Neuronal stem cell (in vitro differentiated cells): ENCODE measurements around the gene NAT14.

Experiments used
- DNase-seq: peaks from one replicate; pipeline ENCODE4 v3.0.0-alpha.2; 2013; ENCODE audit warnings: low spot score
- H2AFZ ChIP-seq: one replicate; pipeline ENCODE4 v1.6.1; 2013; ENCODE audit warnings: mild to moderate bottlenecking, low read length, inconsistent platforms
- H2AK5ac ChIP-seq: 2 replicates; pipeline ENCODE4 v1.6.1; 2013; ENCODE audit warnings: low read depth, mild to moderate bottlenecking, inconsistent platforms, low read length, moderate library complexity, mixed read lengths
- H2BK120ac ChIP-seq: 2 replicates; pipeline ENCODE4 v1.6.1; 2013; ENCODE audit warnings: low read depth, mild to moderate bottlenecking, inconsistent platforms, low read length, moderate library complexity, mixed read lengths
- H2BK12ac ChIP-seq: one replicate; pipeline ENCODE4 v1.6.1; 2013; ENCODE audit warnings: low read length, inconsistent platforms
- H2BK15ac ChIP-seq: 2 replicates; pipeline ENCODE4 v1.6.1; 2013; ENCODE audit warnings: mild to moderate bottlenecking, low read length, inconsistent platforms, mixed read lengths
- H2BK5ac ChIP-seq: one replicate; pipeline ENCODE4 v1.6.1; 2013; ENCODE audit warnings: inconsistent platforms, mild to moderate bottlenecking, low read length, moderate library complexity
- H3K14ac ChIP-seq: one replicate; pipeline ENCODE4 v1.6.1; 2013; ENCODE audit warnings: low read length, inconsistent platforms
- H3K18ac ChIP-seq: 2 replicates; pipeline ENCODE4 v1.6.1; 2013; ENCODE audit warnings: low read length, inconsistent platforms
- H3K23ac ChIP-seq: 2 replicates; pipeline ENCODE4 v1.6.1; 2013; ENCODE audit warnings: low read depth, mild to moderate bottlenecking, mixed read lengths, low read length, inconsistent platforms; ENCODE audit not compliant: poor library complexity
- H3K27ac ChIP-seq: replicated peaks from 3 replicates; pipeline ENCODE4 v1.5.1; 2013; ENCODE audit warnings: low read length, inconsistent platforms
- H3K27me3 ChIP-seq, 3 experiments: 2 replicates each; pipeline ENCODE4 v1.6.1; 2013; ENCODE audit warnings: low read length in 3 of 3, mild to moderate bottlenecking in 2 of 3, inconsistent platforms in 1 of 3, low read depth in 1 of 3, mixed read lengths in 1 of 3, moderate library complexity in 1 of 3; ENCODE audit not compliant: control insufficient read depth in 3 of 3, insufficient read depth in 3 of 3
- H3K36me3 ChIP-seq, 2 donors: replicated peaks in 1 of 2; 2 replicates each; pipeline ENCODE4 v1.6.1; 2013; ENCODE audit warnings: low read length in 2 of 2; ENCODE audit not compliant: control insufficient read depth in 2 of 2, insufficient read depth in 2 of 2
- H3K4ac ChIP-seq: 2 replicates; pipeline ENCODE4 v1.6.1; 2013; ENCODE audit warnings: inconsistent platforms, mild to moderate bottlenecking, low read length, moderate library complexity
- H3K4me1 ChIP-seq, 2 donors: 1 replicate in 1 of 2; 2 replicates in 1 of 2; pipeline ENCODE4 v1.6.1; 2013; ENCODE audit warnings: low read length in 2 of 2, low read depth in 1 of 2; ENCODE audit not compliant: control insufficient read depth in 2 of 2, insufficient read depth in 1 of 2
- H3K4me2 ChIP-seq: one replicate; pipeline ENCODE4 v1.6.1; 2013; ENCODE audit warnings: mild to moderate bottlenecking, low read length, inconsistent platforms; ENCODE audit not compliant: insufficient read depth, poor library complexity, severe bottlenecking
- H3K4me3 ChIP-seq, 2 donors: 2 replicates each; pipeline ENCODE4 v1.5.1; 2013; ENCODE audit warnings: low read length in 2 of 2, mild to moderate bottlenecking in 2 of 2, inconsistent platforms in 1 of 2, moderate library complexity in 1 of 2
- H3K79me1 ChIP-seq: one replicate; pipeline ENCODE4 v1.6.1; 2013; ENCODE audit warnings: low read depth, mild to moderate bottlenecking, inconsistent platforms, low read length, moderate library complexity
- H3K9ac ChIP-seq: one replicate; pipeline ENCODE4 v1.6.1; 2013; ENCODE audit warnings: mild to moderate bottlenecking, low read depth, low read length, inconsistent platforms; ENCODE audit not compliant: poor library complexity
- H3K9me3 ChIP-seq, 2 donors: replicated peaks in 1 of 2; 2 replicates each; pipeline versions ENCODE3 to v1.6.1; 2013; ENCODE audit warnings: low read length in 2 of 2, mild to moderate bottlenecking in 2 of 2, inconsistent platforms in 1 of 2, low read depth in 1 of 2, mixed read lengths in 1 of 2, moderate library complexity in 1 of 2; ENCODE audit not compliant: control insufficient read depth in 2 of 2, insufficient read depth in 1 of 2
- H4K8ac ChIP-seq: one replicate; pipeline ENCODE4 v1.6.1; 2013; ENCODE audit warnings: low read depth, mild to moderate bottlenecking, inconsistent platforms, low read length, moderate library complexity
- H4K91ac ChIP-seq: one replicate; pipeline ENCODE4 v1.6.1; 2013; ENCODE audit warnings: low read length, low read depth, mild to moderate bottlenecking, inconsistent platforms; ENCODE audit not compliant: poor library complexity
- WGBS, 2 donors: extraction: QIAGEN DNeasy Blood & Tissue Kit; methylation state at CpG; one replicate each; pipeline ENCODE4 v1.1.7; 2013; ENCODE audit warnings: missing lambda C conversion rate in 2 of 2, mixed read lengths in 1 of 2; ENCODE audit not compliant: insufficient read length in 2 of 2, insufficient replicate concordance in 1 of 2; ENCODE audit errors: extremely low coverage in 2 of 2; 5-methylcytosine and 5-hydroxymethylcytosine counted together

NAT14 gene

GRCh38 chr19:55451965-55452748 lies 32.8 kb upstream of the NAT14 start:
- peaks cover 0 to 2% of the 10 kb centered on the region in 2 donors for H3K9me3 ChIP-seq
- H3K4me1 ChIP-seq, result peaks cover 8 to 18% of the 10 kb centered on the region in 2 donors
- H2AK5ac ChIP-seq, result peak overlapping the region; percentile 63
- H3K27me3 ChIP-seq, result peaks cover 9 to 49% (median 9%) of the 10 kb centered on the region in 3 experiments
- peak overlapping the region; percentile 92 for H3K9ac ChIP-seq
- H3K36me3 ChIP-seq, result peaks cover 0 to 12% of the 10 kb centered on the region in 2 donors
- H2AFZ ChIP-seq, result peak overlapping the region; percentile 92
- DNase-seq, result no peak
- H3K14ac ChIP-seq, result peak overlapping the region; percentile 8
- no peak overlapping the region for H3K27ac ChIP-seq
- H3K4me2 ChIP-seq, result peak overlapping the region; percentile 96
- no peak overlapping the region for H3K4ac ChIP-seq
- no peak overlapping the region for H4K8ac ChIP-seq
- peak overlapping the region; percentile 53 for H2BK5ac ChIP-seq
- no peak overlapping the region for H4K91ac ChIP-seq
- H3K79me1 ChIP-seq, result peaks cover 2% of the 10 kb centered on the region
- H3K4me3 ChIP-seq, result peak overlapping the region; percentile 56 to 71
- H3K18ac ChIP-seq, result peak overlapping the region; percentile 85
- peak overlapping the region; percentile 67 for H2BK15ac ChIP-seq
- H3K23ac ChIP-seq, result peak overlapping the region; percentile 43
- no peak overlapping the region for H2BK12ac ChIP-seq
- no CpG with 5 or more reads among the region's 57 CpGs for WGBS, 2 donors
- no peak overlapping the region for H2BK120ac ChIP-seq

GRCh38 chr19:55452749-55453346 lies 32.1 kb upstream of the NAT14 start:
- H3K9me3 ChIP-seq, result peaks cover 0 to under 1% of the 10 kb centered on the region in 2 donors
- H3K14ac ChIP-seq, result no peak overlapping the region
- no peak overlapping the region for H3K27ac ChIP-seq
- H4K91ac ChIP-seq, result no peak overlapping the region
- H3K23ac ChIP-seq, result no peak overlapping the region
- no CpG with 5 or more reads among the region's 34 CpGs for WGBS, 2 donors
- H2BK12ac ChIP-seq, result no peak overlapping the region
- no peak overlapping the region for H2AK5ac ChIP-seq
- no peak overlapping the region for H2BK15ac ChIP-seq
- H3K4me3 ChIP-seq, result peak overlapping the region in 1 of 2 donors; percentile 56
- H3K18ac ChIP-seq, result peak overlapping the region; percentile 85
- H2AFZ ChIP-seq, result peak overlapping the region; percentile 92
- H2BK5ac ChIP-seq, result no peak overlapping the region
- peak overlapping the region; percentile 96 for H3K4me2 ChIP-seq
- H3K79me1 ChIP-seq, result peaks cover 2% of the 10 kb centered on the region
- H3K9ac ChIP-seq, result peak overlapping the region; percentile 92
- peaks cover 6 to 42% (median 9%) of the 10 kb centered on the region in 3 experiments for H3K27me3 ChIP-seq
- peak; percentile 92 for DNase-seq
- no peak overlapping the region for H4K8ac ChIP-seq
- H3K4ac ChIP-seq, result no peak overlapping the region
- peaks cover 8 to 18% of the 10 kb centered on the region in 2 donors for H3K4me1 ChIP-seq
- H3K36me3 ChIP-seq, result peaks cover 0 to 12% of the 10 kb centered on the region in 2 donors
- no peak overlapping the region for H2BK120ac ChIP-seq

GRCh38 chr19:55453511-55454260 lies 31.3 kb upstream of the NAT14 start:
- Histone ChIP-seq H3K79me1 (no peaks in the 10 kb centered on the region), H3K4me3 (no peak overlapping the region), H3K4ac (no peak overlapping the region), H2BK12ac (peak overlapping the region; percentile 68), H3K23ac (peak overlapping the region; percentile 38), H4K91ac (no peak overlapping the region), H2AK5ac (peak overlapping the region; percentile 76), H2BK5ac (no peak overlapping the region), H3K9ac (no peak overlapping the region), H2BK120ac (no peak overlapping the region), H2BK15ac (no peak overlapping the region), H3K14ac (no peak overlapping the region), H3K9me3 (no peaks in the 10 kb centered on the region), H4K8ac (no peak overlapping the region), H2AFZ (no peak overlapping the region), H3K27me3 (peaks cover 6 to 35% (median 9%) of the 10 kb centered on the region in 3 experiments), H3K4me2 (no peak overlapping the region), H3K18ac (no peak overlapping the region), H3K36me3 (peaks cover 0 to 12% of the 10 kb centered on the region in 2 donors), H3K4me1 (peaks cover 8 to 21% of the 10 kb centered on the region in 2 donors), H3K27ac (no peak overlapping the region)
- no peak for DNase-seq
- WGBS, 2 donors, result no CpG with 5 or more reads among the region's 12 CpGs
